K562 (cell line): ENCODE results near the gene SPOUT1. TPM values are rescaled to one million over a fixed set of nuclear protein-coding genes. Genes with fewer than 3 reads are reported as not detected.
A peak's percentile ranks its signal among the peaks of the same experiment; 100 is the strongest.

Source experiments
- DEAF1 ChIP-seq: fragments of 450-650 bp; formaldehyde crosslinking; IDR thresholded peaks from 2 replicates; pipeline ENCODE4 v1.4.0; 2020; ENCODE audit warnings: mild to moderate bottlenecking, moderate library complexity
- GABPB1 ChIP-seq: sonication (generic); formaldehyde crosslinking; IDR thresholded peaks from 2 replicates; pipeline ENCODE4 v1.8.0; 2022; ENCODE audit warnings: mild to moderate bottlenecking, missing genetic modification reagents
- HMGXB4 ChIP-seq: sonication (generic); formaldehyde crosslinking; IDR thresholded peaks from 2 replicates; pipeline ENCODE4 v1.8.1; 2023; ENCODE audit warnings: mild to moderate bottlenecking, missing genetic modification reagents
- KDM1A ChIP-seq, 2 experiments: fragments of 450-650 bp; IDR thresholded peaks; 2 replicates each; pipeline ENCODE4 v1.6.1; 2016; ENCODE audit warnings: mild to moderate bottlenecking in 2 of 2
- MEF2D ChIP-seq: conservative IDR thresholded peaks from 2 replicates; pipeline ENCODE4 v1.6.1; 2016; ENCODE audit warnings: low read depth, missing genetic modification characterization, missing compliant biosample characterization
- MXI1 ChIP-seq: IDR thresholded peaks from 2 replicates; pipeline ENCODE4 v1.6.1; 2011; ENCODE audit warnings: low read depth, mild to moderate bottlenecking, improper control_type of control experiment, low read length
- NUFIP1 ChIP-seq: fragments of 450-650 bp; IDR thresholded peaks from 2 replicates; pipeline ENCODE4 v1.6.1; 2018; ENCODE audit not compliant: partially characterized antibody
- PCBP1 ChIP-seq: fragments of 200-400 bp; formaldehyde crosslinking; IDR thresholded peaks from 2 replicates; pipeline ENCODE4 v1.6.1; 2018; ENCODE audit warnings: mild to moderate bottlenecking, low read depth, low read length; ENCODE audit not compliant: poor library complexity, severe bottlenecking
- RBFOX2 ChIP-seq: fragments of 200-400 bp; formaldehyde crosslinking; IDR thresholded peaks from 2 replicates; pipeline ENCODE4 v1.6.1; 2017; ENCODE audit warnings: low read depth, mild to moderate bottlenecking, low read length, moderate library complexity
- SAFB ChIP-seq: fragments of 200-400 bp; formaldehyde crosslinking; IDR thresholded peaks from 2 replicates; pipeline ENCODE4 v1.6.1; 2017; ENCODE audit warnings: low read depth, low read length, borderline replicate concordance
- SIN3B ChIP-seq: fragments of 450-650 bp; IDR thresholded peaks from 2 replicates; pipeline ENCODE4 v1.6.1; 2017; ENCODE audit warnings: low read depth, mild to moderate bottlenecking, moderate library complexity
- SMARCC2 ChIP-seq: fragments of 450-650 bp; IDR thresholded peaks from 2 replicates; pipeline ENCODE4 v1.6.1; 2017; ENCODE audit warnings: antibody characterized with exemption, moderate library complexity, mild to moderate bottlenecking, low read depth
- SMC3 ChIP-seq: conservative IDR thresholded peaks from 2 replicates; pipeline ENCODE4 v1.6.1; 2011; ENCODE audit warnings: low read depth, low read length, improper control_type of control experiment; ENCODE audit not compliant: insufficient read depth
- TFAP4 ChIP-seq: sonication (generic); formaldehyde crosslinking; IDR thresholded peaks from 2 replicates; pipeline ENCODE4 v1.8.0; 2022; ENCODE audit warnings: missing genetic modification reagents, mild to moderate bottlenecking, moderate library complexity, borderline replicate concordance
- USF1 ChIP-seq: sonication (generic); formaldehyde crosslinking; IDR thresholded peaks from 2 replicates; pipeline ENCODE4 v1.9.0; 2022; ENCODE audit warnings: mild to moderate bottlenecking, missing genetic modification reagents
- WHSC1 ChIP-seq: IDR thresholded peaks from one replicate; pipeline ENCODE4 v1.6.1; 2012; ENCODE audit warnings: low read length, control low read depth, inconsistent platforms
- XRCC5 ChIP-seq: fragments of 200-400 bp; formaldehyde crosslinking; IDR thresholded peaks from 2 replicates; pipeline ENCODE4 v1.6.1; 2017; ENCODE audit warnings: low read depth, mild to moderate bottlenecking, low read length
- ZBTB33 ChIP-seq: sonication (generic); formaldehyde crosslinking; IDR thresholded peaks from 2 replicates; pipeline ENCODE4 v1.8.1; 2023; ENCODE audit warnings: mild to moderate bottlenecking, missing genetic modification reagents
- ZEB2 ChIP-seq: fragments of 450-650 bp; IDR thresholded peaks from 2 replicates; pipeline ENCODE4 v1.6.1; 2016
- ZNF253 ChIP-seq: fragments of 250-450 bp; sonication (Bioruptor Pico); conservative IDR thresholded peaks from 2 replicates; pipeline ENCODE4 v1.6.1; 2021; ENCODE audit warnings: mild to moderate bottlenecking
- ZNF316 ChIP-seq: fragments of 450-650 bp; IDR thresholded peaks from 2 replicates; pipeline ENCODE4 v1.6.1; 2016
- ZNF785 ChIP-seq: fragments of 250-450 bp; sonication (Bioruptor Pico); IDR thresholded peaks from 2 replicates; pipeline ENCODE4 v1.4.0; 2020; ENCODE audit warnings: mild to moderate bottlenecking
- polyA plus RNA-seq, 8 experiments: library from polyadenylated mRNA; depleted of rRNA in 4 of 8; stranded (reverse) in 5 of 8; unstranded in 3 of 8; fragments of >200 nt; fragmentation: Nextera tagmentation in 2 of 8; fragmentation: Illumina TruSeq in 1 of 8; extraction: Ambion mirVana in 2 of 8; extraction: Trizol in 1 of 8; gene quantifications; 2 replicates each; pipeline versions ENCODE4 v1.2.1 to v1.2.3, GENCODE V29; 2011 to 2014; ENCODE audit warnings: inconsistent platforms in 1 of 8, missing spikeins in 1 of 8
- total RNA-seq, 7 experiments: library from RNA; depleted of rRNA in 6 of 7; stranded (reverse); fragments of >200 nt in 6 of 7; fragmentation: Illumina TruSeq in 2 of 7; extraction: Trizol in 2 of 7; gene quantifications; 2 replicates each; pipeline versions ENCODE4 v1.2.1 to v1.2.3, GENCODE V29; 2011 to 2021; ENCODE audit warnings: low replicate concordance in 1 of 7

Gene SPOUT1
- total and polyA plus RNA-seq, 9 of the 15 experiments (the other 6 are each of a cell fraction or from before 2014, with no cell fraction given), result 10.6 to 121 (median 37.4) TPM

- TF ChIP-seq ZBTB33 (CRISPR knock-in tag) (peak; percentile 55; the same call in 1 of the 2 replicates), SMC3 (peak; percentile 82), WHSC1 (no peak), ZNF253 (CRISPR knock-in tag) (no peak), TFAP4 (CRISPR knock-in tag) (peak; percentile 59; the same call in 1 of the 2 replicates), DEAF1 (CRISPR knock-in tag) (peak; percentile 45; the same call in 1 of the 2 replicates), HMGXB4 (CRISPR knock-in tag) (no peak), SAFB (no peak), KDM1A (IDR thresholded peaks at IDR 0.05) (no peak), SIN3B (no peak), ZNF785 (no peak), ZEB2 (no peak), MXI1 (no peak), USF1 (CRISPR knock-in tag) (peak; percentile 69), SMARCC2 (no peak), MEF2D (tag) (no peak), GABPB1 (CRISPR knock-in tag) (peak; percentile 46; the same call in 1 of the 2 replicates), NUFIP1 (no peak), XRCC5 (0 out of 2 replicates have a peak, but pooled peaks have one; percentile 69), ZNF316 (no peak), PCBP1 (no peak), RBFOX2 (peak; percentile 40)
Observed at GRCh38 chr9:128863647-128864046, 34.1 kb upstream of the SPOUT1 start (continued).
